ENCODE results near the gene EID1. TPM values are rescaled to one million over a fixed set of nuclear protein-coding genes. Genes with fewer than 3 reads are reported as not detected.
"Not testable (repeated sequence)": the region's sequence is repeated elsewhere in the genome, so short reads cannot be mapped to it uniquely, and the experiment has no call there.

EID1 gene
- total RNA-seq = 10 to 100 TPM; 85.3 to 89.5 TPM

- peaks cover 23% of the 10 kb centered on the region for H3K36me3 Mint-ChIP-seq (ENCODE audit: low read depth)
- CTCF ChIA-PET = interaction anchor here (0.8 to 4.4 kb wide), 12 partner anchors 10 to 544 kb away, joined by 3 to 53 read pairs (median 5); partner anchors contain the start of genes COPS2 and SHC4
- peak; percentile 96 for ATAC-seq
Measured at GRCh38 chr15:48877630-48878595, at the start of gene EID1. EID1 (plus strand) TSS chr15:48878134; CDS start chr15:48878177, 43 bp downstream.

GRCh38 chr15:48828471-48828870 is 49.5 kb upstream of the EID1 start:
- ATAC-seq (no peak), DNase-seq (no peak)
- ChIA-PET POLR2A (no interaction called here), CTCF (no interaction called here)
- H3K27me3 Mint-ChIP-seq (ENCODE audit: low read depth) = peaks cover 17% of the 10 kb centered on the region
- H3K4me1 Mint-ChIP-seq (ENCODE audit: low read depth) = no peaks in the 10 kb centered on the region
- no peak overlapping the region for H3K27ac Mint-ChIP-seq
- no peak overlapping the region for H3K4me3 Mint-ChIP-seq
- peaks cover 6% of the 10 kb centered on the region for H3K9me3 Mint-ChIP-seq (ENCODE audit: insufficient read depth)
- H3K36me3 Mint-ChIP-seq (ENCODE audit: low read depth) = no peaks in the 10 kb centered on the region

More at GRCh38 chr15:48877630-48878595, at the start of gene EID1:
- Mint-ChIP-seq H3K27ac (peak within 1 kb of the TSS; percentile 100), H3K9me3 (ENCODE audit: insufficient read depth) (no peaks in the 10 kb centered on the region), H3K4me1 (ENCODE audit: low read depth) (peaks cover 25% of the 10 kb centered on the region), H3K4me3 (peak within 1 kb of the TSS; percentile 99), H3K27me3 (ENCODE audit: low read depth) (peaks cover 8% of the 10 kb centered on the region)
- POLR2A ChIA-PET = interaction anchor here (0.5 to 2.0 kb wide), 26 partner anchors 10 to 1477 kb away, joined by 3 to 33 read pairs (median 5); partner anchors contain the start of genes CEP152, COPS2, DTWD1 and FAM227B
- peak; percentile 95 for DNase-seq

GRCh38 chr15:48828906-48829305 is 49.0 kb upstream of the EID1 start:
- ATAC-seq (no peak), DNase-seq (no peak)
- CTCF ChIA-PET = no interaction called here
- no peak overlapping the region for H3K27ac Mint-ChIP-seq
- no peaks in the 10 kb centered on the region for H3K4me1 Mint-ChIP-seq (ENCODE audit: low read depth)
- H3K27me3 Mint-ChIP-seq (ENCODE audit: low read depth) = peaks cover 16% of the 10 kb centered on the region
- no peak overlapping the region for H3K4me3 Mint-ChIP-seq
- POLR2A ChIA-PET = no interaction called here
- H3K36me3 Mint-ChIP-seq (ENCODE audit: low read depth) = no peaks in the 10 kb centered on the region
- peaks cover 6% of the 10 kb centered on the region for H3K9me3 Mint-ChIP-seq (ENCODE audit: insufficient read depth)

- Mint-ChIP-seq H3K9me3 (ENCODE audit: insufficient read depth) (peaks cover 6% of the 10 kb centered on the region), H3K27me3 (ENCODE audit: low read depth) (peaks cover 17% of the 10 kb centered on the region), H3K36me3 (ENCODE audit: low read depth) (no peaks in the 10 kb centered on the region), H3K4me3 (no peak overlapping the region), H3K4me1 (ENCODE audit: low read depth) (no peaks in the 10 kb centered on the region), H3K27ac (no peak overlapping the region)
- DNase-seq = no peak
- CTCF ChIA-PET = no interaction called here
- ATAC-seq = no peak
- POLR2A ChIA-PET = no interaction called here
Measured at GRCh38 chr15:48832648-48833047, 45.3 kb upstream of the EID1 start.

GRCh38 chr15:48833526-48834239 is 44.3 kb upstream of the EID1 start:
- H3K27ac Mint-ChIP-seq = no peak overlapping the region
- H3K27me3 Mint-ChIP-seq (ENCODE audit: low read depth) = peaks cover 17% of the 10 kb centered on the region
- no peak overlapping the region for H3K4me3 Mint-ChIP-seq
- POLR2A ChIA-PET = interaction anchor here (0.6 kb wide), 1 partner anchor 819 kb away, joined by 3 read pairs; no protein-coding TSS in a partner anchor
- DNase-seq (no peak), ATAC-seq (no peak)
- no peaks in the 10 kb centered on the region for H3K36me3 Mint-ChIP-seq (ENCODE audit: low read depth)
- no peaks in the 10 kb centered on the region for H3K4me1 Mint-ChIP-seq (ENCODE audit: low read depth)
- CTCF ChIA-PET = no interaction called here
- H3K9me3 Mint-ChIP-seq (ENCODE audit: insufficient read depth) = peaks cover 6% of the 10 kb centered on the region

GRCh38 chr15:48834756-48835155 is 43.2 kb upstream of the EID1 start:
- Mint-ChIP-seq H3K36me3 (ENCODE audit: low read depth) (no peaks in the 10 kb centered on the region), H3K27me3 (ENCODE audit: low read depth) (peaks cover 18% of the 10 kb centered on the region), H3K4me1 (ENCODE audit: low read depth) (no peaks in the 10 kb centered on the region), H3K27ac (no peak overlapping the region), H3K9me3 (ENCODE audit: insufficient read depth) (peaks cover 6% of the 10 kb centered on the region), H3K4me3 (no peak overlapping the region)
- ATAC-seq (no peak), DNase-seq (no peak)
- POLR2A ChIA-PET = no interaction called here
- CTCF ChIA-PET = no interaction called here

GRCh38 chr15:48842501-48842900 is 35.4 kb upstream of the EID1 start:
- H3K9me3 Mint-ChIP-seq (ENCODE audit: insufficient read depth) = no peaks in the 10 kb centered on the region
- no peak overlapping the region for H3K27ac Mint-ChIP-seq
- CTCF ChIA-PET = no interaction called here
- H3K4me1 Mint-ChIP-seq (ENCODE audit: low read depth) = no peaks in the 10 kb centered on the region
- H3K4me3 Mint-ChIP-seq = no peak overlapping the region
- POLR2A ChIA-PET = no interaction called here
- no peaks in the 10 kb centered on the region for H3K36me3 Mint-ChIP-seq (ENCODE audit: low read depth)
- no peak for ATAC-seq
- H3K27me3 Mint-ChIP-seq (ENCODE audit: low read depth) = peaks cover 6% of the 10 kb centered on the region
- DNase-seq = no peak

- Mint-ChIP-seq H3K27me3 (ENCODE audit: low read depth) (peaks cover 5% of the 10 kb centered on the region), H3K27ac (no peak overlapping the region), H3K4me3 (no peak overlapping the region), H3K4me1 (ENCODE audit: low read depth) (no peaks in the 10 kb centered on the region), H3K9me3 (ENCODE audit: insufficient read depth) (no peaks in the 10 kb centered on the region), H3K36me3 (ENCODE audit: low read depth) (no peaks in the 10 kb centered on the region)
- ChIA-PET POLR2A (no interaction called here), CTCF (interaction anchor here (0.8 to 1.2 kb wide), 2 partner anchors 16 to 130 kb away, joined by 3 read pairs; no protein-coding TSS in a partner anchor)
- DNase-seq (no peak), ATAC-seq (no peak)
Measured at GRCh38 chr15:48845123-48845522, 32.8 kb upstream of the EID1 start.

- no peaks in the 10 kb centered on the region for H3K36me3 Mint-ChIP-seq (ENCODE audit: low read depth)
- ChIA-PET CTCF (no interaction called here), POLR2A (no interaction called here)
- ATAC-seq = no peak
- H3K27me3 Mint-ChIP-seq (ENCODE audit: low read depth) = peaks cover 25% of the 10 kb centered on the region
- H3K27ac Mint-ChIP-seq = no peak overlapping the region
- no peak overlapping the region for H3K4me3 Mint-ChIP-seq
- H3K4me1 Mint-ChIP-seq (ENCODE audit: low read depth) = no peaks in the 10 kb centered on the region
- H3K9me3 Mint-ChIP-seq (ENCODE audit: insufficient read depth) = no peaks in the 10 kb centered on the region
- no peak for DNase-seq
Measured at GRCh38 chr15:48850648-48851047, 27.3 kb upstream of the EID1 start.

- H3K27ac Mint-ChIP-seq = no peak overlapping the region
- no peak for ATAC-seq
- H3K4me3 Mint-ChIP-seq = no peak overlapping the region
- ChIA-PET CTCF (interaction anchor here (1.0 kb wide), 1 partner anchor 10 kb away, joined by 3 read pairs; no protein-coding TSS in a partner anchor), POLR2A (no interaction called here)
- H3K36me3 Mint-ChIP-seq (ENCODE audit: low read depth) = no peaks in the 10 kb centered on the region
- peaks cover 31% of the 10 kb centered on the region for H3K27me3 Mint-ChIP-seq (ENCODE audit: low read depth)
- no peaks in the 10 kb centered on the region for H3K4me1 Mint-ChIP-seq (ENCODE audit: low read depth)
- H3K9me3 Mint-ChIP-seq (ENCODE audit: insufficient read depth) = no peaks in the 10 kb centered on the region
- no peak for DNase-seq
Measured at GRCh38 chr15:48851956-48852355, 26.0 kb upstream of the EID1 start.

GRCh38 chr15:48854434-48854833 is 23.5 kb upstream of the EID1 start:
- H3K4me3 Mint-ChIP-seq; H3K27ac Mint-ChIP-seq; CTCF ChIA-PET; H3K9me3 Mint-ChIP-seq (ENCODE audit: insufficient read depth); H3K4me1 Mint-ChIP-seq (ENCODE audit: low read depth); H3K36me3 Mint-ChIP-seq (ENCODE audit: low read depth); ATAC-seq; DNase-seq; POLR2A ChIA-PET: not testable (repeated sequence)
- H3K27me3 Mint-ChIP-seq (ENCODE audit: low read depth) = peaks cover 40% of the 10 kb centered on the region
